HG03521 (cell line): ENCODE results near the gene ZDHHC18.
A peak's percentile ranks its signal among the peaks of the same experiment; 100 is the strongest.

Experiments
- ATAC-seq: cut with Tn5 transposase; IDR thresholded peaks from one replicate; pipeline ENCODE4 v1.9.1; 2021; ENCODE audit warnings: mild to moderate bottlenecking, moderate library complexity; ENCODE audit not compliant: unreplicated experiment

The ZDHHC18 gene

GRCh38 chr1:26826261-26827105 is at the start of gene ZDHHC18:
Gene ZDHHC18, plus strand, starts transcription at chr1:26826688. Its CDS starts 117 bp downstream, at chr1:26826805.
- peak; percentile 77 for ATAC-seq

GRCh38 chr1:26779098-26779668 is 47.3 kb upstream of the ZDHHC18 start:
- no peak for ATAC-seq

GRCh38 chr1:26780344-26780957 is 46.0 kb upstream of the ZDHHC18 start:
- ATAC-seq: no peak

GRCh38 chr1:26781206-26781825 is 45.2 kb upstream of the ZDHHC18 start:
- ATAC-seq: no peak

GRCh38 chr1:26782521-26783212 is 43.8 kb upstream of the ZDHHC18 start:
- ATAC-seq: no peak

GRCh38 chr1:26783646-26784022 is 42.9 kb upstream of the ZDHHC18 start:
- no peak for ATAC-seq

- ATAC-seq: no peak
These were observed 42.2 kb upstream of the ZDHHC18 start for GRCh38 chr1:26784023-26784871.

GRCh38 chr1:26784886-26785285 is 41.6 kb upstream of the ZDHHC18 start:
- ATAC-seq: no peak

- ATAC-seq: no peak
These were observed 40.7 kb upstream of the ZDHHC18 start for GRCh38 chr1:26785611-26786436.

GRCh38 chr1:26786437-26787380 is 39.8 kb upstream of the ZDHHC18 start:
- no peak for ATAC-seq

GRCh38 chr1:26787381-26787705 is 39.1 kb upstream of the ZDHHC18 start:
- peak; percentile 30 for ATAC-seq

- peak; percentile 77 for ATAC-seq
These were observed 38.6 kb upstream of the ZDHHC18 start, which contains the start of gene PIGV for GRCh38 chr1:26787706-26788514. Gene PIGV, plus strand, starts transcription at chr1:26787950. Its CDS starts 2,866 bp downstream, at chr1:26790816.

GRCh38 chr1:26788515-26788785 is 38.0 kb upstream of the ZDHHC18 start:
- no peak for ATAC-seq

GRCh38 chr1:26788836-26789611 is 37.5 kb upstream of the ZDHHC18 start:
- no peak for ATAC-seq

GRCh38 chr1:26789612-26789865 is 36.9 kb upstream of the ZDHHC18 start:
- no peak for ATAC-seq

GRCh38 chr1:26789931-26790330 is 36.6 kb upstream of the ZDHHC18 start:
- ATAC-seq: no peak

GRCh38 chr1:26790551-26790953 is 35.9 kb upstream of the ZDHHC18 start:
- ATAC-seq: no peak
